Right lobe of liver (tissue), 6 donors: ENCODE data around the gene DCAF6. TPM values are rescaled to one million over a fixed set of nuclear protein-coding genes. Genes with fewer than 3 reads are reported as not detected.

Source experiments
- ATAC-seq, 4 donors: fragments of 200-7000 bp; cut with Tn5 transposase; one replicate each; pipeline ENCODE4 v1.9.1; 2020; ENCODE audit warnings: mild to moderate bottlenecking in 4 of 4, moderate library complexity in 4 of 4
- DNase-seq, 3 donors: peaks; one replicate each; pipeline ENCODE4 v3.0.0-alpha.2; 2020
- H3K27ac ChIP-seq, 3 donors: fragments of 200-600 bp; one replicate each; pipeline ENCODE4 v1.8.0; 2022
- H3K27me3 ChIP-seq, 2 donors: fragments of 200-600 bp; one replicate each; pipeline ENCODE4 v1.8.0; 2022
- H3K36me3 ChIP-seq, 4 donors: fragments of 200-600 bp; sonication (generic) in 1 of 4; one replicate each; pipeline versions ENCODE4 v1.5.1 to v1.8.0; 2017 to 2022; ENCODE audit warnings: control low read depth in 1 of 4
- H3K4me1 ChIP-seq, 4 donors: fragments of 200-600 bp; sonication (generic) in 1 of 4; one replicate each; pipeline versions ENCODE4 v1.5.1 to v1.8.0; 2017 to 2022; ENCODE audit warnings: control low read depth in 1 of 4
- H3K4me3 ChIP-seq, 3 donors: fragments of 200-600 bp; one replicate each; pipeline ENCODE4 v1.8.0; 2022
- H3K9me3 ChIP-seq, 4 donors: fragments of 200-600 bp; sonication (generic) in 1 of 4; one replicate each; pipeline versions ENCODE4 v1.5.1 to v1.8.0; 2017 to 2022; ENCODE audit warnings: control low read depth in 1 of 4
- CTCF ChIP-seq, 4 donors: fragments of 200-600 bp in 3 of 4; fragments of 450-650 bp in 1 of 4; IDR thresholded peaks; one replicate each; pipeline versions ENCODE4 v1.5.1 to v1.8.0; 2016 to 2022; ENCODE audit warnings: antibody characterized with exemption in 4 of 4, mild to moderate bottlenecking in 2 of 4
- POLR2A ChIP-seq: fragments of 450-650 bp; IDR thresholded peaks from one replicate; pipeline ENCODE4 v1.6.1; 2017; ENCODE audit warnings: antibody characterized with exemption, mild to moderate bottlenecking
- WGBS: methylation state at CpG from one replicate; pipeline ENCODE4 v1.1.6; 2018; ENCODE audit warnings: low coverage, low lambda C conversion rate; ENCODE audit not compliant: insufficient coverage; ENCODE audit errors: missing lambda C conversion rate; 5-methylcytosine and 5-hydroxymethylcytosine counted together
- intact Hi-C, 2 donors: fragments of 100-400 bp; cut with DNase I; formaldehyde crosslinking; loops; one replicate each; pipeline versions ENCODE4 v1.11.2 to v1.14.1; 2022
- total RNA-seq, 6 experiments: library from RNA; depleted of rRNA in 2 of 6; stranded (reverse); fragments of >200 nt in 2 of 6; fragmentation: NEBNext Ultra II Directional in 3 of 6; extraction: Animal tissue kit (Norgen Biotek cat#: 25700) in 3 of 6; gene quantifications; one replicate each; pipeline versions ENCODE4 v1.1.0 to v1.2.4, GENCODE V29; 2016 to 2023
- donor health status: DM: no; HTN: yes; CAD: no.
- donor health status: DM: no; HTN: no; CAD: no.
- donor health status: DM: no; HTN: no; CAD: no.
- donor health status: DM: no; HTN: yes; CAD: no.
- donor health status: DM: no; HTN: yes; CAD: no.

DCAF6 gene
- total RNA-seq, 6 experiments from 2014 or later, result 35.8 to 65.9 (median 48.8) TPM

- intact Hi-C loops, result no loop called here
- DNase-seq (no peak), ATAC-seq (peak; percentile 28 to 67 (median 36))
- Histone ChIP-seq H3K27me3 (no peaks in the 10 kb centered on the region), H3K4me3 (no peak overlapping the region), H3K4me1 (no peaks in the 10 kb centered on the region), H3K36me3 (no peaks in the 10 kb centered on the region), H3K27ac (no peak overlapping the region), H3K9me3 (no peaks in the 10 kb centered on the region)
- TF ChIP-seq CTCF (IDR thresholded peaks at IDR 0.05) (no peak), POLR2A (no peak)
- 56% methylated on average over 1 of the region's 1 CpG for WGBS
These were observed 95.5 kb downstream of the DCAF6 start for GRCh38 chr1:168032029-168032428.

- peaks cover 0 to 4% (median 0%) of the 10 kb centered on the region in 4 donors for H3K36me3 ChIP-seq
- ATAC-seq (peak in 3 of 4 donors; percentile 18 to 67 (median 28)), DNase-seq (no peak)
- H3K4me3 ChIP-seq, result no peak overlapping the region
- TF ChIP-seq POLR2A (no peak), CTCF (IDR thresholded peaks at IDR 0.05) (no peak)
- 73% methylated on average over 5 of the region's 5 CpGs for WGBS
- intact Hi-C loops, result no loop called here
- no peaks in the 10 kb centered on the region for H3K4me1 ChIP-seq
- no peaks in the 10 kb centered on the region for H3K9me3 ChIP-seq
- no peaks in the 10 kb centered on the region for H3K27me3 ChIP-seq
- H3K27ac ChIP-seq, result no peak overlapping the region
These were observed 98.9 kb downstream of the DCAF6 start for GRCh38 chr1:168035345-168035744.

- Histone ChIP-seq H3K4me1 (peaks cover 0 to 5% (median 0%) of the 10 kb centered on the region in 4 donors), H3K9me3 (no peaks in the 10 kb centered on the region), H3K27me3 (no peaks in the 10 kb centered on the region), H3K4me3 (no peak overlapping the region), H3K27ac (no peak overlapping the region), H3K36me3 (peaks cover 3 to 33% (median 8%) of the 10 kb centered on the region in 4 donors)
- ATAC-seq (peak; percentile 69 to 86 (median 75)), DNase-seq (no peak)
- no peak for TF ChIP-seq CTCF (IDR thresholded peaks at IDR 0.05)
- TF ChIP-seq POLR2A, result no peak
- intact Hi-C loops, result no loop called here
- WGBS, result 62% methylated on average over 2 of the region's 2 CpGs
These were observed 105.9 kb downstream of the DCAF6 start for GRCh38 chr1:168042362-168042761.

- no peak overlapping the region for H3K27ac ChIP-seq
- peaks cover 0 to 5% (median 0%) of the 10 kb centered on the region in 4 donors for H3K4me1 ChIP-seq
- H3K36me3 ChIP-seq, result peaks cover 3 to 33% (median 6%) of the 10 kb centered on the region in 4 donors
- intact Hi-C loops, result no loop called here
- H3K9me3 ChIP-seq, result no peaks in the 10 kb centered on the region
- no peaks in the 10 kb centered on the region for H3K27me3 ChIP-seq
- 88% methylated on average over 1 of the region's 1 CpG for WGBS
- DNase-seq (no peak), ATAC-seq (no peak)
- no peak overlapping the region for H3K4me3 ChIP-seq
- no peak for TF ChIP-seq CTCF (IDR thresholded peaks at IDR 0.05)
- TF ChIP-seq POLR2A, result no peak
These were observed 108.8 kb downstream of the DCAF6 start for GRCh38 chr1:168045311-168045710.

GRCh38 chr1:168050307-168050706, 113.8 kb downstream of the DCAF6 start:
- intact Hi-C loops, result no loop called here
- no peaks in the 10 kb centered on the region for H3K27me3 ChIP-seq
- H3K27ac ChIP-seq, result no peak overlapping the region
- DNase-seq (no peak), ATAC-seq (no peak)
- peaks cover 2 to 18% (median 8%) of the 10 kb centered on the region in 4 donors for H3K36me3 ChIP-seq
- H3K9me3 ChIP-seq, result no peaks in the 10 kb centered on the region
- peaks cover 0 to 2% (median 0%) of the 10 kb centered on the region in 4 donors for H3K4me1 ChIP-seq
- 100% methylated on average over 1 of the region's 1 CpG for WGBS
- H3K4me3 ChIP-seq, result no peak overlapping the region
- TF ChIP-seq CTCF (IDR thresholded peaks at IDR 0.05) (no peak), POLR2A (no peak)
